Left colon (tissue), 2 donors: ENCODE results near the gene CELSR3. TPM values are rescaled to one million over a fixed set of nuclear protein-coding genes. Genes with fewer than 3 reads are reported as not detected.

Source experiments
- ATAC-seq: fragments of 200-7000 bp; cut with Tn5 transposase; one replicate; pipeline ENCODE4 v1.9.1; 2020; ENCODE audit warnings: mild to moderate bottlenecking, moderate library complexity
- DNase-seq, 2 donors: peaks; one replicate each; pipeline ENCODE4 v3.0.0-alpha.2; 2020
- intact Hi-C, 2 donors: fragments of 100-400 bp; cut with DNase I in 1 of 2; cut with micrococcal nuclease in 1 of 2; formaldehyde crosslinking; loops; one replicate each; pipeline versions ENCODE4 v1.11.2 to v1.14.0; 2022; cut with DNase I, micrococcal nuclease
- microRNA-seq, 2 donors: library from miRNA; unstranded; fragments of <30 nt; microRNA quantifications; one replicate each; pipeline versions ENCODE4 v1.1.0 to v1.2.0, GENCODE V29; 2020
- total RNA-seq, 2 donors: library from RNA; stranded (reverse); fragmentation: NEBNext Ultra II Directional; extraction: Animal tissue kit (Norgen Biotek cat#: 25700); gene quantifications; one replicate each; pipeline ENCODE4 v1.2.1, GENCODE V29; 2021
- donor health status: DM: no; HTN: no; CAD: no.
- donor health status: DM: yes; HTN: yes; CAD: no.

Gene CELSR3
- total RNA-seq, 2 donors from 2014 or later = 1.4 to 2.4 TPM

DNA sequence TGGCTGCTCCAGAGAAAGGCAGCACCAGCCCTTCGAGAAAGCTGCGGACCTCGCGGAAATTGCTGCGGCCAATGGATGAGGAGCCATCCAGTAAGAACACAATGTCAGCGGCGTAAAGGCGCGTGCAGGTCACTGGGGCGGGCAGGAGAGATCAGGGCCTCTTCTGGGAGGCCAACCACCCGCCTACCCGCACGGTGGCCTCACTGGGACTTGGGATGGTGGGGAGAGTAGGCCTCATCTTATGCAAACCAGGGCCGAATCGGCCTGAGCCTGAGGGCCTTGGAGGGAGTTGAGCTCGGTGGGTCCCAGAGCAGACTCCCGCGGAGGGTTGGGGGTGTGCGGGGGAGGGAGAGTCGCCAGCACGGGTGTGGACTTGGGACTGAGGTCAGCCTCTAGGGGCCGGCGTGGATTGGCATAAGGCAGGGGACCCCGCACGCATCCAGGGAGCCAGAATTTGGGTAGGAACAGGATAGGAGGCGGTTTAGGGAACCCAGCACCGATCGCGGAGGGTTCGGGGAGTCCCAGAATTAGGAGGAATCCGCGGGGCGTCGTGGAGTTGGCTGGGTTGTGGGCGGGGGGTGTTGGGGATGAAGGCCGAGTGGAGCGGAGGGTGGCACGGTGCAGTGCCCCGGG, 68.2 kb downstream of the CELSR3 start:
- ATAC-seq (no peak), DNase-seq (no peak)
- intact Hi-C loops = no loop called here

DNA sequence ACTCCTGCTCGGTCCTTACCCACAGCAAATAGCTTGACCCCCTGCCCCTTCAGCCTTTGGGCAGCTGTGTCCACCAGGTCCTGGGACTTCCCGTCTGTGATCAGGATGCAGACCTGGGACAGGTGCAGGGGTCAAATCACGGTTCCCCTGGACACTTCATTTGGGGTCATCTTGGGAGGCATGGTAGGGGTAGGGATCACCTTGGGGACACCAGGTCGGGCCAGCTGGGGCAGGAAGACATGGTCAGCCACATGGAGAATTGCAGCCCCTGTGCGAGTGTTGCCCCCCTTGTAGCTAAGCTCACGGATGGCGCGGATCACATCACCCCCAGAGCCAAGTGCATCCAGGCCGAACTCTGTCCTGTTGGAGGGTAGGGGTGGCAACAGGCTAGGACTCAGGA, 69.3 kb downstream of the CELSR3 start:
- DNase-seq (no peak), ATAC-seq (no peak)
- intact Hi-C loops = no loop called here

- intact Hi-C loops = no loop called here
- ATAC-seq = no peak
- no peak for DNase-seq
These were observed 70.1 kb downstream of the CELSR3 start for GRCh38 chr3:48592519-48593087.

DNA sequence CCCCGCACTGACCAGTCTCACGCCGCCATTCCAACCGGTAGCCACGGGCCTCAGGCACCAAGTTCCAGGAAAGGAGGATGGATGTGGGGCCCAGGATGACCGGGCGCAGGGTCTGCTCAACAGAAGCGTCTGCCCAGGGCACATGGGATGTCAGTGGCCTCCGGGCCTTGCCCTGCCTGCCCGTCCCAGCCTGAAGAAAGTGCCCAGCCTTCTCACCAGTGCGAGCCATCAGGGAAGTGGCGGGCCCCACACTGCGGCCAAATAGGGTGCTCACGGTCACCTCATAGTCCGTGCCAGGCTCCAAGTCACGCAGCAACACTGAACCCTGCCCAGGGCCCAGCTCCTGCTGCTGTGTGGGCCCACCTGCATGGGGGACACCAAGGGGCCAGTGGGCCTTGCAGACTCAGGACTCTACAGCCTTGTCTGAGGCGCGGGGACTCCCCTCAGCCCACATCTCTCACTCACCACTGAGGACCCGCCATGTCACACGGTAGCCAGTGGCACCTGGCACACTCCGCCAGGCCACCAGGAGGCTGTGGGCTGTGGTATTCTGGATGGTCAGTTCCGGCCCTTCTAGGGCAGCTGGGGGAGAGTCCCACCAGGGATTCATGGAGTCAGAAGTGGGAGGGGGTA, 70.7 kb downstream of the CELSR3 start:
- DNase-seq (no peak), ATAC-seq (no peak)
- intact Hi-C loops = no loop called here

GRCh38 chr3:48591436-48591835, 71.2 kb downstream of the CELSR3 start:
- no peak for DNase-seq
- no peak for ATAC-seq
- intact Hi-C loops = no loop called here

GRCh38 chr3:48588230-48588629, 74.5 kb downstream of the CELSR3 start:
- intact Hi-C loops = no loop called here
- ATAC-seq (no peak), DNase-seq (no peak)

DNA sequence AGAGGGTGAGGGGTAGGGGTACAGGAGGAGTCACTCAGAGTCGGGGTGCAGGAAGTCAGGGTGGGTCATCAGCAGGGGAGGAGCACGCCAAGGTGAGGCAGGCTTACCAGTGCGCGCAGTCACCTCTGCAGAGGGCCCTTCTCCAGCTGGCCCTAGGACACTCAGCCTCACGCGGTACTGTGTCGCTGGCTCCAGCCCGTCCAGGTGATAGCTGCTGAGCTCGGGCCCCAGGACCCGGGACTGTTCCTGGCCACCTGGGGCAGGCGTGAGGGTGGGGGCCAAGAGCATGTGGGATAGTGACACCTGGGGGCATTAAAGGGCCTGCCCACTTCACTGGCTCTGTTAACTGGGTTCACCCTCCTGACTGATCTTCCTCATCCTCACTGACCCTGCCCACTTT, 75.0 kb downstream of the CELSR3 start:
- ATAC-seq = no peak
- intact Hi-C loops = no loop called here
- DNase-seq = no peak

Small RNAs within 50 kb of the gene (microRNA-seq; reads per million reads assigned to microRNA genes)
- gene MIR4793 = 0 reads per million in 2 donors

Other genes with a start within 250 kb of the CELSR3 start
- gene PLXNB1, start 232.8 kb downstream of the CELSR3 start, total RNA-seq = 100 to 1,000 TPM in 1 of 2 donors, 10 to 100 TPM in 1; 91.1 to 114 TPM
- 10 to 100 TPM; 13.3 to 21.2 TPM for gene CCDC51, start 222.8 kb downstream of the CELSR3 start, total RNA-seq
- 100 to 1,000 TPM; 165 to 192 TPM for gene TMA7, start 222.6 kb downstream of the CELSR3 start, total RNA-seq
- gene ATRIP, start 216.1 kb downstream of the CELSR3 start, total RNA-seq = 1 to 10 TPM; 3.8 to 4.4 TPM
- 100 to 1,000 TPM; 103 to 116 TPM for gene SHISA5, start 158.7 kb downstream of the CELSR3 start, total RNA-seq
- gene PFKFB4, start 106.1 kb downstream of the CELSR3 start, total RNA-seq = 1 to 10 TPM; 6.0 to 10.0 TPM
- not detected for gene UCN2, start 99.1 kb downstream of the CELSR3 start, total RNA-seq
- 1 to 10 TPM; 4.5 to 5.7 TPM for gene COL7A1, start 67.6 kb downstream of the CELSR3 start, total RNA-seq
- gene UQCRC1, start 53.2 kb downstream of the CELSR3 start, total RNA-seq = 100 to 1,000 TPM; 613 to 797 TPM
- 1 to 10 TPM in 1 of 2 donors, under 1 TPM in 1; 0.84 to 2.2 TPM for gene TMEM89, start 41.1 kb downstream of the CELSR3 start, total RNA-seq
- 100 to 1,000 TPM; 116 to 121 TPM for gene SLC26A6, start 27.4 kb downstream of the CELSR3 start, total RNA-seq
- gene NCKIPSD, start 23.0 kb upstream of the CELSR3 start, total RNA-seq = 10 to 100 TPM; 19.5 to 24.8 TPM
- 100 to 1,000 TPM; 112 to 128 TPM for gene IP6K2, start 54.3 kb upstream of the CELSR3 start, total RNA-seq
- gene PRKAR2A, start 185.0 kb upstream of the CELSR3 start, total RNA-seq = 10 to 100 TPM; 68.1 to 75.4 TPM
- 10 to 100 TPM; 43.0 to 56.3 TPM for gene SLC25A20, start 236.0 kb upstream of the CELSR3 start, total RNA-seq